ENCODE data around the gene PAPLN. TPM values are rescaled to one million over a fixed set of nuclear protein-coding genes. Genes with fewer than 3 reads are reported as not detected.

Gene PAPLN
- total RNA-seq = 7.0 TPM

GRCh38 chr14:73237219-73237785 lies at the start of gene PAPLN:
Gene PAPLN, plus strand, starts transcription at chr14:73237506. Its CDS starts 2,273 bp downstream, at chr14:73239779.

Other genes starting within 250 kb of the PAPLN start
- gene ZFYVE1, start 210.4 kb upstream of the PAPLN start, total RNA-seq = 23.7 TPM
- gene RBM25, start 179.0 kb upstream of the PAPLN start, total RNA-seq = 108 TPM
- 67.2 TPM for gene PSEN1, start 101.0 kb upstream of the PAPLN start, total RNA-seq
- 63.6 TPM for gene NUMB, start 221.0 kb downstream of the PAPLN start, total RNA-seq